ENCODE data around the gene SLIT3.

The SLIT3 gene

DNA sequence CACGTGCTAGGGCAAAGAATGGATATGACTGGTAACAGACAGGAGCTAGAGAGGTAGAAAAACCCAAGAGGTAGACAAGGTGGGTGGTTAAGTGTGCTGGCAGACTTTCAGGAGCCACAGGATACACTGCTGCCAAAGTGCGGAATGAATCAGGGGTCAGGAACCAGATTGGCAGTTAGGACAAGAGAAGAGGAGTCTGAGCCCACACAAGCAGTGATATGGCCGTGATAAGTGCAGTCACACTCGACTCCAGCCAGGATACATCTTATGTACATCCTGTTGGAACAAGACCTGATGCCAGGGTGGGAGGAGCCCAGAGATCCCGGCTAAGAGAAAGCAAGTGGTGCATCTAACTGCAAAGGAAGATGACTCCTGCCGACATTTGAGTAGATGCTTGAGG, 10.0 kb downstream of the SLIT3 start:
- Histone ChIP-seq H3K27ac (no peak overlapping the region), H3K4me3 (ENCODE audit: low read depth, low read length) (no peak overlapping the region), H3K36me3 (replicated peaks) (no peaks in the 10 kb centered on the region), H3K27me3 (replicated peaks) (peaks cover 2% of the 10 kb centered on the region)
- in situ Hi-C loops (cut with HindIII; ENCODE audit: low pct_ligation_motif_present, low sequenced_read_pairs): no loop called here
- DNase-seq: no peak
- TF ChIP-seq CTCF (IDR thresholded peaks at IDR 0.05; ENCODE audit: low read depth, low read length, missing control alignments): no peak

DNA sequence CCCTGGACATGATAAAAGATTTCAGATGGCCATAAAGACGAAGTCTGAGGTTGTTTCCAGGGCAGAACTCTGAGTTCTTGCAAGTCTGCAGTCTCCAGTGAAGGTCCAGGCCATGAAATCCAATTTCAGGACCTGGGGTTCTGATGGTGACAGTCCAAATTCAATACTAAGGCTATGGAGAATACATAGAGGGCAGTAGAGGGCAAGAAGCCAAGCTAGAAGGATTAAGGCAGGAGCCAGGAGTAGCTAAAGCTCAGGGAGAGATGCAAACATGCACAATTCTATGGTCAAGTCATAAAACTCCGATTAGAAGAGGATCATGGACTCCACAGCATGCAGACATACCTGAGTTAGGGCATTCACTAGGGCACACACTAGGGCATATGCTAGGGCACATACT, 11.4 kb downstream of the SLIT3 start:
- Histone ChIP-seq H3K36me3 (replicated peaks) (no peaks in the 10 kb centered on the region), H3K4me3 (ENCODE audit: low read depth, low read length) (no peak overlapping the region), H3K27ac (no peak overlapping the region), H3K27me3 (replicated peaks) (peaks cover 2% of the 10 kb centered on the region)
- no peak for DNase-seq
- in situ Hi-C loops (cut with HindIII; ENCODE audit: low pct_ligation_motif_present, low sequenced_read_pairs): no loop called here
- TF ChIP-seq CTCF (IDR thresholded peaks at IDR 0.05; ENCODE audit: low read depth, low read length, missing control alignments): peak; percentile 15

DNA sequence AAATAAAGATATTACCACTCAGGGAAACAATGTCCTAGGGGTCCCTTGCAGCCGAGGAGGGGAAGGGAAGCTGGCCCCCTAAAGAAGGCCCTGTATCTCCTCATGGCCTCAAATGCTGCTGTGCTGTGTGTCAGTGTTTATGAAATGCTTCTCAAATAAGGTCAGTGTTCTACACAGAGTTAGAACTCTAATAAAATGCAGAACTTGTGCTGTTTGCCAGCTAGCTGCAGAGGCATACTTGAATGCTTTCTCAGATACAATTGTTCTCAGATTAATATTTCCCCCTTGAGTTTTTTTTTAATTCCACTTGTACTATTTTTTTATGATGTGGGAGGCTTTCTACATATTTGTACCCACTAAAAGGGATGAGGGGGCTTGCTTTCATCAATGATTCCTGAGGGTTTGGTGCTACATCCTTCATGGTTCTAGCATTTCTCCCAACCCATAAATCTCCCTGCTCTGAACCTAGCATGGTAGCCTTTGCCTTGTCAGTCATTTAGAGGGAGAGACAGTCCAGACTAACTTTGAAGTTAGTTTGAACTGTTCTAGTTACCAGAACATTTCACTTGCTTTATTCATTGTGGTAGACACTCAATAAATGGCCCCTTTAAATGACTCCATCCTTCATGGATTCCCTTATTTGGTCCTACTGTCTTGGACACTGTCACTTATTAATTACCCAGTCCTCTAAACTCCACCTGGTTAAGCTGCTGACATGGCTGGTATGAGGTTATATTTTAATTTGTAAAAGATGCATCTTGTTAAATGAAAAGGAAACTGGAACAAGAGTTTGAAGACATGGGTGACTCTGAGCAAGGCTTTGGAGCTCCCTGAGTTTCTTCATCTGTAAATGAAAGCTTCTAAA, 12.6 kb downstream of the SLIT3 start:
- no peak for TF ChIP-seq CTCF (IDR thresholded peaks at IDR 0.05; ENCODE audit: low read depth, low read length, missing control alignments)
- no peak overlapping the region for H3K27ac ChIP-seq
- peaks cover 2% of the 10 kb centered on the region for H3K27me3 ChIP-seq (replicated peaks)
- in situ Hi-C loops (cut with HindIII; ENCODE audit: low pct_ligation_motif_present, low sequenced_read_pairs): no loop called here
- no peak overlapping the region for H3K4me3 ChIP-seq (ENCODE audit: low read depth, low read length)
- H3K36me3 ChIP-seq (replicated peaks): no peaks in the 10 kb centered on the region
- no peak for DNase-seq

DNA sequence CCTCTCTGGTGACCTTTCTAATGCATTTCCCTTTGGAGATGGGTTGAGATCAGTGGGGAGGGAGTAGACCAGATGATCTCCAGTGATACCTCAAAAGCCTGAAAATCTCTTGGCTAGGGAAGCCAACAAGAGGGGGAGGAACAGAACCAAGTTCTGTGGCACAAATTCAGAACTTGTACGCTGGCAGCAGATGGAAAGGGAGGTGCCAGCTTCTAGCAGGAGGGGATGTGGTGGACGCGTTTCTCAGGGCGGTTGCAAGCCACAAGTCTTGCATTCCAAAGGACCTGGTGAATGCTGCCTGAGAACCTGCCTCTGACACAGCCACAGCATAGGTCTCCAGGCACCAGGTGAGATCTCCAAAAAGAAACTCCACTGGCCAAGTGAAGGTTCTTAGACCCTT, 13.4 kb downstream of the SLIT3 start:
- no peak for TF ChIP-seq CTCF (IDR thresholded peaks at IDR 0.05; ENCODE audit: low read depth, low read length, missing control alignments)
- no peaks in the 10 kb centered on the region for H3K36me3 ChIP-seq (replicated peaks)
- in situ Hi-C loops (cut with HindIII; ENCODE audit: low pct_ligation_motif_present, low sequenced_read_pairs): no loop called here
- H3K4me3 ChIP-seq (ENCODE audit: low read depth, low read length): no peak overlapping the region
- no peak overlapping the region for H3K27ac ChIP-seq
- H3K27me3 ChIP-seq (replicated peaks): peaks cover 2% of the 10 kb centered on the region
- DNase-seq: no peak

- no peak for DNase-seq
- H3K27ac ChIP-seq: no peak overlapping the region
- in situ Hi-C loops (cut with HindIII; ENCODE audit: low pct_ligation_motif_present, low sequenced_read_pairs): no loop called here
- H3K36me3 ChIP-seq (replicated peaks): no peaks in the 10 kb centered on the region
- no peak overlapping the region for H3K4me3 ChIP-seq (ENCODE audit: low read depth, low read length)
- peaks cover 2% of the 10 kb centered on the region for H3K27me3 ChIP-seq (replicated peaks)
- TF ChIP-seq CTCF (IDR thresholded peaks at IDR 0.05; ENCODE audit: low read depth, low read length, missing control alignments): no peak
These were observed 14.2 kb downstream of the SLIT3 start for GRCh38 chr5:169286572-169287300.
